ENCODE results near the gene CD207. TPM values are rescaled to one million over a fixed set of nuclear protein-coding genes. Genes with fewer than 3 reads are reported as not detected.
A peak's percentile ranks its signal among the peaks of the same experiment; 100 is the strongest.
"Not testable (repeated sequence)": the region's sequence is repeated elsewhere in the genome, so short reads cannot be mapped to it uniquely, and the experiment has no call there.

Gene CD207
- not detected for total RNA-seq

DNA sequence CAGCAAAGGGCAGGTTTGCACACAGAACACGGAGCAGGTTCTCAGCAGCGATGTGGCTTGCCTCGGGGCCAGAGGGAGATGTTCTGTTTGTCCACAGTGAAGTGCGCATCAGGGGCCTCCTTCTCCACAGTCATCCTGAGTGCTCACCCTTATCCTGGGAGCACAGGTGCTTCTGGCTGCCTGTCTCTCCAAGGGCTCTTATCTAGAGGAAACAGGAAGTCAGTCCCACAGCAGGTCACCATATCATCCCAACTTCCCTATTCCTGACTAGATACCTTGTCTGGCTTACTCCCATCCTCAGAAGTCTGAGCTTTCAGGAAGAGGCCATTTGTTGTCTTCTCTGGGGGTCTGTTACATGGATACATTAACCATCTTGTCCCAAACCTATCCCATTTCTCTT, at the start of gene CD207:
TSS of gene CD207 (minus strand) at position 174 of the 400 bp plus-strand sequence. CDS start at position 134, 40 bp downstream.
- H3K27ac Mint-ChIP-seq = no peak within 1 kb of the TSS
- no peak within 1 kb of the TSS for H3K4me3 Mint-ChIP-seq
- intact Hi-C loops (cut with micrococcal nuclease) = no loop called here
- H3K4me1 Mint-ChIP-seq (ENCODE audit: low read depth) = no peaks in the 10 kb centered on the region
- DNase-seq = no peak
- H3K27me3 Mint-ChIP-seq = peaks cover 4% of the 10 kb centered on the region
- ChIA-PET POLR2A (no interaction called here), CTCF (no interaction called here)
- no peaks in the 10 kb centered on the region for H3K36me3 Mint-ChIP-seq
- no peaks in the 10 kb centered on the region for H3K9me3 Mint-ChIP-seq

GRCh38 chr2:70878543-70878942, 42.9 kb upstream of the CD207 start:
- Mint-ChIP-seq H3K27me3 (peaks cover 80% of the 10 kb centered on the region), H3K4me1 (ENCODE audit: low read depth) (peaks cover 15% of the 10 kb centered on the region)
- H3K4me3 Mint-ChIP-seq; POLR2A ChIA-PET; H3K36me3 Mint-ChIP-seq; H3K27ac Mint-ChIP-seq; intact Hi-C loops (cut with micrococcal nuclease); DNase-seq; H3K9me3 Mint-ChIP-seq: not testable (repeated sequence)
- CTCF ChIA-PET = interaction anchor here (10.8 kb wide), 1 partner anchor 41 kb away, joined by 185 read pairs; no protein-coding TSS in a partner anchor

- H3K9me3 Mint-ChIP-seq; DNase-seq; H3K36me3 Mint-ChIP-seq; intact Hi-C loops (cut with micrococcal nuclease); H3K27ac Mint-ChIP-seq; H3K4me3 Mint-ChIP-seq; POLR2A ChIA-PET: not testable (repeated sequence)
- peaks cover 76% of the 10 kb centered on the region for H3K27me3 Mint-ChIP-seq
- H3K4me1 Mint-ChIP-seq (ENCODE audit: low read depth) = peaks cover 15% of the 10 kb centered on the region
- CTCF ChIA-PET = interaction anchor here (2.3 to 10.8 kb wide), 2 partner anchors 43 to 72 kb away, joined by 10 to 185 read pairs; no protein-coding TSS in a partner anchor
Measured at GRCh38 chr2:70876138-70876537, 40.5 kb upstream of the CD207 start.

DNA sequence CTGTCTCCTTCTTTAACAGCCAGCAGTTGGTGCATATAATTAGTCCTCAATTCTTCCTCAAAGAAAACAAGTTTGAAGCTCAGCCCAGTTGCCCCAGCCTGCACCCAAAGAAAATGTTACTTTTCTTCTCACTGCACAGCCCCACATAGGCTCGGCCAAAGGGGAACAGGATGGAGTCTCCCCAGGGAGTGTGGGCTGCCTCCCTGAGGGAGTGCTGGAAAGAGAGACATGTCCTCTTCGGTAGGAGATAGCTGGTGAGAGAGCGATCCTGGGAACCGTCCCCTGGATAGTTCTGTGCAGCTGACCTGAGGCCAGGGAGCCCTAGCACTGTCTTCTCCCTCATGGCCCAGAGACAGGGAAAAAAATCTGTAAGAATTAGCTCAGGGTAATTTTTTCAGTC, 37.9 kb upstream of the CD207 start:
- H3K27ac Mint-ChIP-seq = no peak overlapping the region
- H3K4me1 Mint-ChIP-seq (ENCODE audit: low read depth) = peaks cover 9% of the 10 kb centered on the region
- intact Hi-C loops (cut with micrococcal nuclease) = no loop called here
- no peak overlapping the region for H3K4me3 Mint-ChIP-seq
- DNase-seq = no peak
- ChIA-PET POLR2A (no interaction called here), CTCF (interaction anchor here (0.9 to 10.8 kb wide), 6 partner anchors 17 to 76 kb away, joined by 3 to 185 read pairs (median 4); no protein-coding TSS in a partner anchor)
- no peaks in the 10 kb centered on the region for H3K9me3 Mint-ChIP-seq
- H3K27me3 Mint-ChIP-seq = peaks cover 54% of the 10 kb centered on the region
- no peaks in the 10 kb centered on the region for H3K36me3 Mint-ChIP-seq

DNA sequence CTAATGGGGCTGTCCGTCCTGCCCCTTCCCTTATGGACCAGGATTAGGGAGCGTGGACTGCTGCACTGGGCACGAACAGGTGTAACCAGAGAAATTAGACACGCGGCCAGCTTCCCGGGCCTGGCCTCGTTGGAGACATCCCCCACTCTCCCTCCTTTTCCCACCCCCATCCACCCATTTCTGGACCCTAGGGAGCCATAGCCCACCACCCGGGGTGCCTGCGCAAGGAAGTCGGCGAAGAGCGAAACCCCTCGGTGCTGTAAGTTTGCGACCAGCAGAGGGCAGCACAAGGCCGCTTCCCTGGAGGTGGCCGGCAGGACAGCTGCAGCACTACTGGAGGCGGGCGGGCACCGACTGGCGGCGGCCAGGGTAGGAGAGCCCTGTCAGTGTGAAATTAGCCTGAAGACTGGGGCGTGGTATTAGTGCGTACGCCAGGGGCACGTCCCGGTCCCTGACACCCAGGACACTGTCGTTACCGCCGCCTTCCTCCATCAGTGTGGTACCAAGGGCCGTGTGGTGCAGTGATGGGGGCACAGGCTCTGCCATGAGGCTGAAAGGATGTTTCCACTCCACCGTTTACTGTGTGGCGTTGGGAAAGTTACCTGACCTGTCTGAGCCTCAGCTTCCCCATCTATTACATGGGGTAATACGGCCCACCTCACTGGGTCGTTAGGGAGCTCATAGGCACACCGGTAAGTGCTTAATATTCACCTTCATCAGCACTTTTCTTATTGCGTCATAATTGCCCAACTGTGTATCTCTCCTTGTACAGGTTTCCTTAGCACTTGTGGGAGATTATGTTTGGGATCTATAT, 36.0 kb upstream of the CD207 start:
- intact Hi-C loops (cut with micrococcal nuclease) = loop anchor here (1.0 kb wide), 2 partner anchors 48 to 77 kb away; no protein-coding TSS in a partner anchor
- Mint-ChIP-seq H3K36me3 (no peaks in the 10 kb centered on the region), H3K9me3 (no peaks in the 10 kb centered on the region), H3K27me3 (peaks cover 40% of the 10 kb centered on the region), H3K4me3 (no peak overlapping the region), H3K4me1 (ENCODE audit: low read depth) (no peaks in the 10 kb centered on the region), H3K27ac (no peak overlapping the region)
- DNase-seq = peak; percentile 87
- POLR2A ChIA-PET = no interaction called here
- CTCF ChIA-PET = interaction anchor here (0.7 to 10.8 kb wide), 32 partner anchors 10 to 567 kb away, joined by 3 to 185 read pairs (median 5); partner anchors contain the start of gene FIGLA

DNA sequence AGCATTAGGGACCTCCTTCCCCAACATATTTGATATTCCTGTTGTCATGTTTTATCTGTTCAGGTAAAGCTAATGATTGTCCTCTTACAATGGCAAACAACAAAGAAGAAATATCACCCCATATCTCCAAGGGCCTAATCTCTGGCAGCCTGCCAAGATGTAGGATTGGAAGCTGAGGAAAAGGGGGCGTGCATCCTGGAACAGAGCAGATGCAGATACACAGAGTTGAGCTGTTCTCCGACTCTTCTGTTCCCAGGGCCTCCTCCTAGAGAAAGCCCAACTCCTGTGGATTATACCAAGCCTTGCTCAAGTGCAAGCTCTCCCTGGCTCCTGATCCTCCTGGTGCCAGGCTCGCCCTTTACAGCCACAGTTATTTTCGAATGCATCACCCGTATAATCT, 35.2 kb upstream of the CD207 start:
- Mint-ChIP-seq H3K27me3 (peaks cover 33% of the 10 kb centered on the region), H3K4me3 (no peak overlapping the region), H3K27ac (no peak overlapping the region), H3K9me3 (no peaks in the 10 kb centered on the region), H3K4me1 (ENCODE audit: low read depth) (no peaks in the 10 kb centered on the region), H3K36me3 (no peaks in the 10 kb centered on the region)
- ChIA-PET POLR2A (no interaction called here), CTCF (interaction anchor here (0.8 to 10.8 kb wide), 27 partner anchors 9 to 567 kb away, joined by 3 to 185 read pairs (median 6); partner anchors contain the start of gene FIGLA)
- DNase-seq = no peak
- intact Hi-C loops (cut with micrococcal nuclease) = loop anchor here (1.0 kb wide), 2 partner anchors 49 to 78 kb away; no protein-coding TSS in a partner anchor

GRCh38 chr2:70868970-70869369, 33.4 kb upstream of the CD207 start:
- no peak overlapping the region for H3K4me3 Mint-ChIP-seq
- intact Hi-C loops (cut with micrococcal nuclease) = no loop called here
- DNase-seq = no peak
- CTCF ChIA-PET = interaction anchor here (0.7 to 10.8 kb wide), 5 partner anchors 12 to 80 kb away, joined by 3 to 185 read pairs (median 37); partner anchors contain the start of gene FIGLA
- peak overlapping the region; percentile 18 for H3K27ac Mint-ChIP-seq
- no peaks in the 10 kb centered on the region for H3K36me3 Mint-ChIP-seq
- H3K4me1 Mint-ChIP-seq (ENCODE audit: low read depth) = no peaks in the 10 kb centered on the region
- POLR2A ChIA-PET = no interaction called here
- H3K9me3 Mint-ChIP-seq = no peaks in the 10 kb centered on the region
- H3K27me3 Mint-ChIP-seq = peaks cover 29% of the 10 kb centered on the region

DNA sequence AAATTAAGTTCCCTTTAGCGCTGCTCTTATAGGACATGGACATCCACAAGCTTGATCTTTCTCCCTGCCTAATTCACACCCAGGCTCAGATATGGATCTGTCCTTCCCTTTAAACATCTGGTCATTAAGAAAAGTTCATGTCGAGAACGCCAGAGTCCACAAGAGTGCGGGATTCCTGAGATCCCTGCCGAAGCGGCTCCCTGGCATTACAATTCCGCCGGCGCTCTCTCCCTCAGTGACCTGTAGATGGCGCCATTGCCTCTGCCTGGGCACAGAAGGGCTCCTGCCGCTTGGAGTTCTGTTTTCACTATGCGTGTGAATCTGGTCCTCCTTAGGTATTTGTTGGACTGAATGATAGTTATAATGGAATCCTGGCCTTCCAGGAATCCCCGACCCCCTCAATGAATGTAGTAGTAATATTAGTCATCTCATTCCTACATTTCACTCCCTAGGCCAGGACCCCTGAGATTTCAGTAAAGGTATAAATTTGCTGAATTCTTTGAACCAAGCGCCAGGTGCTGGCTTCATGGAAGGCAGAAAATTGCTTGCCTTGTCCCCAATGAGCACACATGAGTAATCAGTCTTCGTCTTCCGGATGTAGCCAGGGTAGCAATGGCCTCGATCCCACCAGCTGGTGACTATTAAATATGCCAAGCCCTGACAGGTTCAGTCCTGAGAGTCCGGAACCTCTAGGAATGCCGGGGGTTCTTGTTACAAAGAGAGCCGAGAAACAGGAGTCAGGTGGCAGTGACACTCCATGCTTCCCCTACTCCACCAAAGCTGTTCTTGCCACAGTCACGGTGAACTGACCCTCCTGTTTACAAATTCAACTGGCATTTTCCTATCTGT, 26.4 kb upstream of the CD207 start:
- DNase-seq = peak; percentile 80
- ChIA-PET POLR2A (no interaction called here), CTCF (interaction anchor here (0.7 to 3.8 kb wide), 17 partner anchors 9 to 223 kb away, joined by 3 to 31 read pairs (median 5); no protein-coding TSS in a partner anchor)
- Mint-ChIP-seq H3K36me3 (no peaks in the 10 kb centered on the region), H3K27me3 (peaks cover 26% of the 10 kb centered on the region), H3K27ac (no peak overlapping the region), H3K4me1 (ENCODE audit: low read depth) (no peaks in the 10 kb centered on the region), H3K9me3 (no peaks in the 10 kb centered on the region), H3K4me3 (no peak overlapping the region)
- intact Hi-C loops (cut with micrococcal nuclease) = loop anchor here (2.0 kb wide), 2 partner anchors 73 to 85 kb away; no protein-coding TSS in a partner anchor

- intact Hi-C loops (cut with micrococcal nuclease) = loop anchor here (10.0 kb wide), 1 partner anchor 201 kb away; no protein-coding TSS in a partner anchor
- Mint-ChIP-seq H3K4me3 (no peak overlapping the region), H3K4me1 (ENCODE audit: low read depth) (peaks cover 19% of the 10 kb centered on the region), H3K9me3 (no peaks in the 10 kb centered on the region), H3K27me3 (peaks cover 7% of the 10 kb centered on the region), H3K27ac (no peak overlapping the region), H3K36me3 (no peaks in the 10 kb centered on the region)
- no peak for DNase-seq
- CTCF ChIA-PET = interaction anchor here (1.6 kb wide), 1 partner anchor 65 kb away, joined by 8 read pairs; no protein-coding TSS in a partner anchor
- POLR2A ChIA-PET = no interaction called here
Measured at GRCh38 chr2:70855667-70856066, 20.1 kb upstream of the CD207 start.

DNA sequence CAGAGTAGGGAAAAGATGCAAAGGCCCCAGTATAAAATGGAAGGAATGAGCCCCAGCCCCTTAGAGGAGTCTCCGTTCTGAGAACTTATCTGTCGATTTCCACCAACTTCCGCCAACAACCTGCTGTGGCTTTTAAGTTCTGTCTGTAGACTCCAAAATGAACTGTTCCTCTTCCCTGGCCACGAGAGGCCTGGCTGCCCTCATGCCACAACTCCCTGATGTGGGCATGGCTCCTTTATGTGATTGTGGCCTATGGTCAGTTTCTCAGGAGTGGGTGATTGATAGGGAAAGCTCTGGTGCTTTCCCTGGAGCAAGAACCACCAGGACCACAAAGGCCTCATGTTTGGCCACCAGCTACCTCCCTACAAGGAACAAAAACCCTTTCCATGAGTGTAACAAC, 18.8 kb upstream of the CD207 start:
- intact Hi-C loops (cut with micrococcal nuclease) = loop anchor here (10.0 kb wide), 1 partner anchor 200 kb away; no protein-coding TSS in a partner anchor

DNA sequence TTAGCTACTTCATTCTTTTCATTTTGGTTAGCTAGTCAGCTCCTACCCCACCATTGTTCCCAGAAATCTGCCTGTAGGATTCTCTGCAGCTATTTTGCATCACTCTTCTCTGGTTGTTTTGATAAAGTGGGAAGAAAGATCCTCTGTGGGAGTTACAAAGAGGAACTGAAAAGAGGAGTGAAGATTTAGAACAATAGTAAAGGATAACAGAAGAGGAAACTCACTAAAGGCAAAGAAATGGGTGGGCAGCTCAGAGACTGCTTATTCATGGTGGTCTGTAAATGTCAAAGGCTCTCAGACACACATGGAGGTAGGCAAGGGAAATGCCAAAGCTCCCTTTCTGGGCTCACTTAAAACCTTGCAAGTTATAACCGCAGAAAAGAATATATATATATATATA, 17.2 kb upstream of the CD207 start:
- peaks cover 21% of the 10 kb centered on the region for H3K4me1 Mint-ChIP-seq (ENCODE audit: low read depth)
- ChIA-PET CTCF (interaction anchor here (0.6 to 1.4 kb wide), 8 partner anchors 8 to 205 kb away, joined by 3 to 5 read pairs (median 4); no protein-coding TSS in a partner anchor), POLR2A (no interaction called here)
- no peaks in the 10 kb centered on the region for H3K9me3 Mint-ChIP-seq
- H3K4me3 Mint-ChIP-seq = no peak overlapping the region
- H3K27ac Mint-ChIP-seq = no peak overlapping the region
- H3K36me3 Mint-ChIP-seq = no peaks in the 10 kb centered on the region
- no peak for DNase-seq
- intact Hi-C loops (cut with micrococcal nuclease) = loop anchor here (10.0 kb wide), 1 partner anchor 198 kb away; no protein-coding TSS in a partner anchor
- peaks cover 2% of the 10 kb centered on the region for H3K27me3 Mint-ChIP-seq

More for the DNA sequence above, 18.8 kb upstream of the CD207 start:
- no peak for DNase-seq
- Mint-ChIP-seq H3K27ac (no peak overlapping the region), H3K4me3 (no peak overlapping the region), H3K9me3 (no peaks in the 10 kb centered on the region), H3K36me3 (no peaks in the 10 kb centered on the region), H3K27me3 (peaks cover 5% of the 10 kb centered on the region), H3K4me1 (ENCODE audit: low read depth) (peaks cover 21% of the 10 kb centered on the region)
- CTCF ChIA-PET = interaction anchor here (0.7 to 1.2 kb wide), 3 partner anchors 17 to 199 kb away, joined by 3 to 4 read pairs (median 3); no protein-coding TSS in a partner anchor
- POLR2A ChIA-PET = no interaction called here

All from activated CD4-positive, alpha-beta memory T cell treated with anti-CD3 and anti-CD28 coated beads for 36 hours (primary cell).